ENCODE results near the gene KIR3DL2.

DNA sequence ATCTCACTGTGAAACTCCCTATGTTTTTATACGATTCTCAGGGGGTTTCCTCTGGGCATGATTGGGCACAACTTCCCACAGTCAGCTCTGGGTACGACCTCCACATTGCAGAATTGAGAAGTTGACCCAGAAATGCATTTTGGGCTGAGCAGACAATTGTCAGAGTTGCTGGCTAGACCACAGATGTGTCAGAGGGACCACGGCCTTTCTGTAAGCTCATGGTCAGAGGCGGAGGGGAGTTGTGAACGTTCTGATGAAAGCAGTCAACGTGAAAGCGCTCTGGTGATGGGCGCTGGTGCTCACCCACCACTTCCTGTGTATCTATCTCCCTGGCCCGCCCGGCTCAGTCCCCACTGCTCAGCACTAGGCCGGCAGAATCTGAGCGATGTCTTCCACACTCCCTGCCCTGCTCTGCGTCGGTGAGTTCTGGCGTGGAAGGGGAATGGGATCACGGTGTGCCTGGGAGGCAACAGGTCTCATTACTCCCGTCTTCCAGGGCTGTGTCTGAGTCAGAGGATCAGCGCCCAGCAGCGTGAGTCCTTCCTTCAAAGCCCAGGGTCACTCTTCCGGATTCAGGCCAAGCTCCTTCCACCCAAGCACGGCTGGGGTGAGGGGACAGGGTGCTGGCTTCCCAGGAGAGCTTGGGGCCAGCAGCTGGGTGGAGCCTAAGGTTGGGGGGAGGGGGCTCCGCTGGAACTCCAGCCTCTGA, 55.7 kb downstream of the KIR3DL2 start, which contains the start of gene NCR1:
- TF ChIP-seq, protein P1, sequence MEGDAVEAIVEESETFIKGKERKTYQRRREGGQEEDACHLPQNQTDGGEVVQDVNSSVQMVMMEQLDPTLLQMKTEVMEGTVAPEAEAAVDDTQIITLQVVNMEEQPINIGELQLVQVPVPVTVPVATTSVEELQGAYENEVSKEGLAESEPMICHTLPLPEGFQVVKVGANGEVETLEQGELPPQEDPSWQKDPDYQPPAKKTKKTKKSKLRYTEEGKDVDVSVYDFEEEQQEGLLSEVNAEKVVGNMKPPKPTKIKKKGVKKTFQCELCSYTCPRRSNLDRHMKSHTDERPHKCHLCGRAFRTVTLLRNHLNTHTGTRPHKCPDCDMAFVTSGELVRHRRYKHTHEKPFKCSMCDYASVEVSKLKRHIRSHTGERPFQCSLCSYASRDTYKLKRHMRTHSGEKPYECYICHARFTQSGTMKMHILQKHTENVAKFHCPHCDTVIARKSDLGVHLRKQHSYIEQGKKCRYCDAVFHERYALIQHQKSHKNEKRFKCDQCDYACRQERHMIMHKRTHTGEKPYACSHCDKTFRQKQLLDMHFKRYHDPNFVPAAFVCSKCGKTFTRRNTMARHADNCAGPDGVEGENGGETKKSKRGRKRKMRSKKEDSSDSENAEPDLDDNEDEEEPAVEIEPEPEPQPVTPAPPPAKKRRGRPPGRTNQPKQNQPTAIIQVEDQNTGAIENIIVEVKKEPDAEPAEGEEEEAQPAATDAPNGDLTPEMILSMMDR (IDR thresholded peaks at IDR 0.05), result no peak
- TF ChIP-seq POLR2A (IDR thresholded peaks at IDR 0.05), result no peak

All from gastroesophageal sphincter (tissue), 3 donors.